ENCODE measurements around the gene MAD1L1. TPM values are rescaled to one million over a fixed set of nuclear protein-coding genes. Genes with fewer than 3 reads are reported as not detected.
A peak's percentile ranks its signal among the peaks of the same experiment; 100 is the strongest.

Gene MAD1L1
- total RNA-seq (100 to 1,000 TPM in 1 of 2 donors, 10 to 100 TPM in 1; 94.6 to 149 TPM), polyA plus RNA-seq (ENCODE audit: insufficient read depth, low read depth, low replicate concordance) (63.1 TPM)
- long read RNA-seq, donor 1: 0 reads
- long read RNA-seq, donor 2: 0 reads

- peak within 1 kb of the TSS; percentile 79 to 96 for H3K4me3 ChIP-seq
- no peaks in the 10 kb centered on the region for H3K27me3 ChIP-seq
- peaks cover 11% of the 10 kb centered on the region for H3K4me1 ChIP-seq
- 0 to 1% methylated on average over 3 to 45 of the region's 63 CpGs for WGBS, 2 donors
- no peak for TF ChIP-seq POLR2A (IDR thresholded peaks at IDR 0.05)
- no peak for TF ChIP-seq CTCF (IDR thresholded peaks at IDR 0.05)
- DNase-seq: peak; percentile 93
- intact Hi-C loops (cut with DNase I; ENCODE audit: low total_unique reads): no loop called here
- no peaks in the 10 kb centered on the region for H3K36me3 ChIP-seq (ENCODE audit: low read depth, missing control alignments)
- H3K9me3 ChIP-seq: no peaks in the 10 kb centered on the region
- H3K27ac ChIP-seq: peak within 1 kb of the TSS; percentile 57 to 72
Measured at GRCh38 chr7:2232766-2233520, at the start of gene MAD1L1. Gene MAD1L1, minus strand, starts transcription at chr7:2232945. Its CDS starts 2,812 bp downstream, at chr7:2230133.

- no peak overlapping the region for H3K4me3 ChIP-seq
- WGBS, 2 donors: 69 to 72% methylated on average over 14 of the region's 14 CpGs
- TF ChIP-seq POLR2A (IDR thresholded peaks at IDR 0.05) (no peak), CTCF (IDR thresholded peaks at IDR 0.05) (no peak)
- H3K4me1 ChIP-seq: peaks cover 29% of the 10 kb centered on the region
- peak; percentile 58 for DNase-seq
- no peaks in the 10 kb centered on the region for H3K36me3 ChIP-seq (ENCODE audit: low read depth, missing control alignments)
- no peaks in the 10 kb centered on the region for H3K27me3 ChIP-seq
- intact Hi-C loops (cut with DNase I; ENCODE audit: low total_unique reads): no loop called here
- H3K27ac ChIP-seq: peak overlapping the region in 1 of 2 donors; percentile 48
- no peaks in the 10 kb centered on the region for H3K9me3 ChIP-seq
Measured at GRCh38 chr7:2282185-2282751, 49.5 kb upstream of the MAD1L1 start.

GRCh38 chr7:2281541-2281940 lies 48.8 kb upstream of the MAD1L1 start:
- peak; percentile 73 for DNase-seq
- WGBS, 2 donors: 40 to 57% methylated on average over 9 of the region's 9 CpGs
- Histone ChIP-seq H3K4me3 (no peak overlapping the region), H3K4me1 (peaks cover 29% of the 10 kb centered on the region), H3K27ac (peak overlapping the region in 1 of 2 donors; percentile 48), H3K36me3 (ENCODE audit: low read depth, missing control alignments) (no peaks in the 10 kb centered on the region), H3K27me3 (no peaks in the 10 kb centered on the region), H3K9me3 (no peaks in the 10 kb centered on the region)
- no peak for TF ChIP-seq CTCF (IDR thresholded peaks at IDR 0.05)
- no peak for TF ChIP-seq POLR2A (IDR thresholded peaks at IDR 0.05)
- intact Hi-C loops (cut with DNase I; ENCODE audit: low total_unique reads): no loop called here

- DNase-seq: no peak
- Histone ChIP-seq H3K4me3 (no peak overlapping the region), H3K9me3 (no peaks in the 10 kb centered on the region), H3K4me1 (peaks cover 26% of the 10 kb centered on the region), H3K27ac (no peak overlapping the region), H3K27me3 (no peaks in the 10 kb centered on the region), H3K36me3 (ENCODE audit: low read depth, missing control alignments) (no peaks in the 10 kb centered on the region)
- intact Hi-C loops (cut with DNase I; ENCODE audit: low total_unique reads): no loop called here
- WGBS, 2 donors: 76 to 79% methylated on average over 2 of the region's 2 CpGs
- TF ChIP-seq CTCF (IDR thresholded peaks at IDR 0.05) (no peak), POLR2A (IDR thresholded peaks at IDR 0.05) (no peak)
Measured at GRCh38 chr7:2280424-2280823, 47.7 kb upstream of the MAD1L1 start.
